Stimulated activated CD4-positive, alpha-beta T cell treated with anti-CD3 and anti-CD28 coated beads, Interleukin-12 subunit alpha, Interleukin-12 subunit beta, amount 100 ng/mL, for 4 hours (primary cell): ENCODE measurements around the gene BEST1.

Experiments
- DNase-seq: peaks from one replicate; pipeline ENCODE4 v3.0.0-alpha.2; 2020

BEST1 gene

GRCh38 chr11:61950035-61950547 is at the start of gene BEST1:
BEST1 (plus strand) TSS chr11:61950351; CDS start chr11:61951807, 1,456 bp downstream.
- DNase-seq, result no peak

GRCh38 chr11:61901397-61901796 is 48.8 kb upstream of the BEST1 start:
- DNase-seq, result no peak

- no peak for DNase-seq
Observed at GRCh38 chr11:61902313-61902712, 47.8 kb upstream of the BEST1 start.

GRCh38 chr11:61903845-61904244 is 46.3 kb upstream of the BEST1 start:
- no peak for DNase-seq

GRCh38 chr11:61904539-61905048 is 45.6 kb upstream of the BEST1 start:
- DNase-seq, result no peak

GRCh38 chr11:61905067-61905696 is 45.0 kb upstream of the BEST1 start:
- no peak for DNase-seq

GRCh38 chr11:61905801-61906521 is 44.2 kb upstream of the BEST1 start:
- DNase-seq, result no peak

GRCh38 chr11:61906522-61906909 is 43.6 kb upstream of the BEST1 start:
- no peak for DNase-seq

- DNase-seq, result no peak
Observed at GRCh38 chr11:61907282-61907681, 42.9 kb upstream of the BEST1 start.

- DNase-seq, result no peak
Observed at GRCh38 chr11:61907871-61908729, 42.1 kb upstream of the BEST1 start.

- DNase-seq, result no peak
Observed at GRCh38 chr11:61908730-61909316, 41.3 kb upstream of the BEST1 start.

- no peak for DNase-seq
Observed at GRCh38 chr11:61910187-61911127, 39.7 kb upstream of the BEST1 start.

- DNase-seq, result no peak
Observed at GRCh38 chr11:61911128-61911700, 38.9 kb upstream of the BEST1 start.

GRCh38 chr11:61911701-61912529 is 38.2 kb upstream of the BEST1 start:
- DNase-seq, result no peak

- no peak for DNase-seq
Observed at GRCh38 chr11:61912530-61912898, 37.6 kb upstream of the BEST1 start.

- DNase-seq, result no peak
Observed at GRCh38 chr11:61912991-61913698, 37.0 kb upstream of the BEST1 start.

- no peak for DNase-seq
Observed at GRCh38 chr11:61913699-61914395, 36.3 kb upstream of the BEST1 start.

- DNase-seq, result no peak
Observed at GRCh38 chr11:61914471-61915171, 35.5 kb upstream of the BEST1 start.
